Progenitor cell of endocrine pancreas (in vitro differentiated cells): ENCODE results near the gene POLG2. TPM values are rescaled to one million over a fixed set of nuclear protein-coding genes. Genes with fewer than 3 reads are reported as not detected.
A peak's percentile ranks its signal among the peaks of the same experiment; 100 is the strongest.

ENCODE experiments used
- DNase-seq: peaks from one replicate; pipeline ENCODE4 v3.0.0; 2021; ENCODE audit warnings: low spot score; ENCODE audit not compliant: unreplicated experiment
- H3K27ac Mint-ChIP-seq: 2 replicates; pipeline ENCODE4 v1.8.0; 2021; ENCODE audit warnings: mild to moderate bottlenecking, moderate library complexity, mixed read lengths
- H3K27me3 Mint-ChIP-seq: 2 replicates; pipeline ENCODE4 v1.8.0; 2021; ENCODE audit warnings: mixed read lengths
- H3K36me3 Mint-ChIP-seq: 2 replicates; pipeline ENCODE4 v1.8.0; 2022; ENCODE audit warnings: mixed read lengths; ENCODE audit not compliant: insufficient read depth
- H3K4me1 Mint-ChIP-seq: 2 replicates; pipeline ENCODE4 v1.8.0; 2021; ENCODE audit warnings: low read depth, mixed read lengths
- H3K4me3 Mint-ChIP-seq: 2 replicates; pipeline ENCODE4 v1.8.0; 2021; ENCODE audit warnings: low read depth, mild to moderate bottlenecking, moderate library complexity, mixed read lengths
- H3K9me3 Mint-ChIP-seq: 2 replicates; pipeline ENCODE4 v1.8.0; 2021; ENCODE audit warnings: low read depth, mixed read lengths
- CTCF ChIP-seq: fragments of 200-600 bp; sonication (generic); IDR thresholded peaks from one replicate; pipeline ENCODE4 v1.5.0; 2021; ENCODE audit warnings: antibody characterized with exemption, mild to moderate bottlenecking; ENCODE audit not compliant: unreplicated experiment
- long read RNA-seq: library from polyadenylated mRNA; unstranded; transcript quantifications from one replicate; pipeline ENCODE4 v2.0.0, GENCODE V29; 2020
- total RNA-seq: library from RNA; stranded (reverse); gene quantifications from 2 replicates; pipeline ENCODE4 v1.2.1, GENCODE V29; 2021

Gene POLG2
- total RNA-seq = 33.1 and 33.7 TPM in 2 replicates
- long read RNA-seq, transcript POLG2-201 (8 exons, 1,564 nt) = major isoform, 31 of 48 reads
- long read RNA-seq, partial matches to known transcripts = 2 of 48 reads
- long read RNA-seq, other reads (novel, unspliced or antisense) = 12 of 48 reads

GRCh38 chr17:64496786-64497564, at the start of gene POLG2:
POLG2 (minus strand) TSS chr17:64497054; CDS start chr17:64496968, 86 bp downstream.
- H3K4me3 Mint-ChIP-seq = peak within 1 kb of the TSS; percentile 94
- no peaks in the 10 kb centered on the region for H3K27me3 Mint-ChIP-seq
- DNase-seq = peak; percentile 85
- H3K4me1 Mint-ChIP-seq = peaks cover 37% of the 10 kb centered on the region
- TF ChIP-seq CTCF = peak; percentile 63
- H3K27ac Mint-ChIP-seq = peak within 1 kb of the TSS; percentile 96
- peaks cover 40% of the 10 kb centered on the region for H3K36me3 Mint-ChIP-seq
- no peaks in the 10 kb centered on the region for H3K9me3 Mint-ChIP-seq

- DNase-seq = no peak
- H3K4me1 Mint-ChIP-seq = no peaks in the 10 kb centered on the region
- no peak overlapping the region for H3K27ac Mint-ChIP-seq
- no peak for TF ChIP-seq CTCF
- H3K9me3 Mint-ChIP-seq = no peaks in the 10 kb centered on the region
- H3K4me3 Mint-ChIP-seq = no peak overlapping the region
- peaks cover 14% of the 10 kb centered on the region for H3K36me3 Mint-ChIP-seq
- H3K27me3 Mint-ChIP-seq = no peaks in the 10 kb centered on the region
Observed at GRCh38 chr17:64544742-64545141, 47.9 kb upstream of the POLG2 start.

- H3K4me3 Mint-ChIP-seq = no peak overlapping the region
- peaks cover 24% of the 10 kb centered on the region for H3K36me3 Mint-ChIP-seq
- H3K9me3 Mint-ChIP-seq = no peaks in the 10 kb centered on the region
- H3K27ac Mint-ChIP-seq = no peak overlapping the region
- no peak for DNase-seq
- TF ChIP-seq CTCF = no peak
- H3K27me3 Mint-ChIP-seq = no peaks in the 10 kb centered on the region
- no peaks in the 10 kb centered on the region for H3K4me1 Mint-ChIP-seq
Observed at GRCh38 chr17:64540118-64540776, 43.4 kb upstream of the POLG2 start.

GRCh38 chr17:64538508-64539130, 41.8 kb upstream of the POLG2 start:
- DNase-seq = no peak
- Mint-ChIP-seq H3K9me3 (no peaks in the 10 kb centered on the region), H3K27me3 (no peaks in the 10 kb centered on the region), H3K4me3 (no peak overlapping the region), H3K36me3 (peaks cover 24% of the 10 kb centered on the region), H3K4me1 (no peaks in the 10 kb centered on the region), H3K27ac (peak overlapping the region; percentile 68)
- TF ChIP-seq CTCF = no peak

- H3K27ac Mint-ChIP-seq = no peak overlapping the region
- TF ChIP-seq CTCF = no peak
- H3K27me3 Mint-ChIP-seq = no peaks in the 10 kb centered on the region
- no peaks in the 10 kb centered on the region for H3K4me1 Mint-ChIP-seq
- peaks cover 25% of the 10 kb centered on the region for H3K36me3 Mint-ChIP-seq
- no peak overlapping the region for H3K4me3 Mint-ChIP-seq
- no peak for DNase-seq
- H3K9me3 Mint-ChIP-seq = no peaks in the 10 kb centered on the region
Observed at GRCh38 chr17:64537488-64537887, 40.6 kb upstream of the POLG2 start.
